Measurements from ENCODE around the gene P4HA3. TPM values are rescaled to one million over a fixed set of nuclear protein-coding genes. Genes with fewer than 3 reads are reported as not detected.
A peak's percentile ranks its signal among the peaks of the same experiment; 100 is the strongest.

The P4HA3 gene
- total and polyA plus RNA-seq, 2 experiments from 2014 or later: 0.27 TPM; not detected in 1

- Histone ChIP-seq H3K36me3 (peaks cover 49% of the 10 kb centered on the region), H3K27me3 (no peaks in the 10 kb centered on the region), H3K4me3 (no peak overlapping the region), H3K27ac (no peak overlapping the region), H3K9me3 (ENCODE audit: low read depth) (no peaks in the 10 kb centered on the region), H3K4me1 (ENCODE audit: low read depth) (peaks cover 10% of the 10 kb centered on the region)
- DNase-seq (ENCODE audit: low read depth in 1 of 2, low spot score in 1 of 2): no peak
- TF ChIP-seq, protein P1, sequence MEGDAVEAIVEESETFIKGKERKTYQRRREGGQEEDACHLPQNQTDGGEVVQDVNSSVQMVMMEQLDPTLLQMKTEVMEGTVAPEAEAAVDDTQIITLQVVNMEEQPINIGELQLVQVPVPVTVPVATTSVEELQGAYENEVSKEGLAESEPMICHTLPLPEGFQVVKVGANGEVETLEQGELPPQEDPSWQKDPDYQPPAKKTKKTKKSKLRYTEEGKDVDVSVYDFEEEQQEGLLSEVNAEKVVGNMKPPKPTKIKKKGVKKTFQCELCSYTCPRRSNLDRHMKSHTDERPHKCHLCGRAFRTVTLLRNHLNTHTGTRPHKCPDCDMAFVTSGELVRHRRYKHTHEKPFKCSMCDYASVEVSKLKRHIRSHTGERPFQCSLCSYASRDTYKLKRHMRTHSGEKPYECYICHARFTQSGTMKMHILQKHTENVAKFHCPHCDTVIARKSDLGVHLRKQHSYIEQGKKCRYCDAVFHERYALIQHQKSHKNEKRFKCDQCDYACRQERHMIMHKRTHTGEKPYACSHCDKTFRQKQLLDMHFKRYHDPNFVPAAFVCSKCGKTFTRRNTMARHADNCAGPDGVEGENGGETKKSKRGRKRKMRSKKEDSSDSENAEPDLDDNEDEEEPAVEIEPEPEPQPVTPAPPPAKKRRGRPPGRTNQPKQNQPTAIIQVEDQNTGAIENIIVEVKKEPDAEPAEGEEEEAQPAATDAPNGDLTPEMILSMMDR (IDR thresholded peaks at IDR 0.05; ENCODE audit: low read depth, low read length): no peak
Observed at GRCh38 chr11:74233683-74234082, 77.8 kb downstream of the P4HA3 start.

- no peaks in the 10 kb centered on the region for H3K27me3 ChIP-seq
- no peak overlapping the region for H3K4me3 ChIP-seq
- H3K27ac ChIP-seq: no peak overlapping the region
- peaks cover 20% of the 10 kb centered on the region for H3K4me1 ChIP-seq (ENCODE audit: low read depth)
- no peaks in the 10 kb centered on the region for H3K9me3 ChIP-seq (ENCODE audit: low read depth)
- H3K36me3 ChIP-seq: peaks cover 38% of the 10 kb centered on the region
- TF ChIP-seq, protein P1 (IDR thresholded peaks at IDR 0.05; ENCODE audit: low read depth, low read length): no peak
- DNase-seq (ENCODE audit: low read depth in 1 of 2, low spot score in 1 of 2): no peak
Observed at GRCh38 chr11:74232311-74232950, 79.0 kb downstream of the P4HA3 start.

DNA sequence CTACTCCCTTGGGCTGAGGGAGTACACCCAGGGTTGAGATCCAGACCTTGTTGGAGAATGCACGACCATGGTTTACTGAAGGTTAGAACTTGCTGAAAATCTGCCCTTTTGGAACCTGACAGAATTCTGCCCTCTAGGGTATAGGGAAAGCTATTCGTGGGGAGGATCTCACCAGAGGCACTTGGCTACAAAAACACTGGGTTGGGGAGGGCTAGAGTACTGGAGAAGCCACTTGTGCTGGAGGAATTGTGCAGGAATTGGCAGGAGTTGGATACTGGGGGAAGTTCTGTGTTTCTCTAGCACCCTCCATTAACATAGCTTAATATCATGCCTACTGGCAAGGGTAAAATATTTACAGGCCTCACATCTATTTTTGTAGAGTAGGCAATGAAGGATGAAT is 84.5 kb downstream of the P4HA3 start:
- H3K27ac ChIP-seq: peak overlapping the region; percentile 70
- no peak overlapping the region for H3K4me3 ChIP-seq
- H3K9me3 ChIP-seq (ENCODE audit: low read depth): no peaks in the 10 kb centered on the region
- TF ChIP-seq, protein P1 (IDR thresholded peaks at IDR 0.05; ENCODE audit: low read depth, low read length): no peak
- no peaks in the 10 kb centered on the region for H3K27me3 ChIP-seq
- DNase-seq (ENCODE audit: low read depth in 1 of 2, low spot score in 1 of 2): peak in 1 of 2 donors; percentile 16
- peaks cover 24% of the 10 kb centered on the region for H3K36me3 ChIP-seq
- H3K4me1 ChIP-seq (ENCODE audit: low read depth): peaks cover 20% of the 10 kb centered on the region

- peaks cover 10% of the 10 kb centered on the region for H3K36me3 ChIP-seq
- no peak overlapping the region for H3K4me3 ChIP-seq
- no peak overlapping the region for H3K27ac ChIP-seq
- no peak for DNase-seq (ENCODE audit: low read depth in 1 of 2, low spot score in 1 of 2)
- peaks cover 20% of the 10 kb centered on the region for H3K4me1 ChIP-seq (ENCODE audit: low read depth)
- TF ChIP-seq, protein P1 (IDR thresholded peaks at IDR 0.05; ENCODE audit: low read depth, low read length): no peak
- H3K27me3 ChIP-seq: no peaks in the 10 kb centered on the region
- no peaks in the 10 kb centered on the region for H3K9me3 ChIP-seq (ENCODE audit: low read depth)
Observed at GRCh38 chr11:74225565-74225964, 85.9 kb downstream of the P4HA3 start.

GRCh38 chr11:74221816-74222215 is 89.6 kb downstream of the P4HA3 start:
- Histone ChIP-seq H3K9me3 (ENCODE audit: low read depth) (no peaks in the 10 kb centered on the region), H3K4me3 (no peak overlapping the region), H3K4me1 (ENCODE audit: low read depth) (no peaks in the 10 kb centered on the region), H3K36me3 (peaks cover 6% of the 10 kb centered on the region), H3K27ac (no peak overlapping the region), H3K27me3 (no peaks in the 10 kb centered on the region)
- TF ChIP-seq, protein P1 (IDR thresholded peaks at IDR 0.05; ENCODE audit: low read depth, low read length): no peak
- peak in 1 of 2 donors; percentile 2 for DNase-seq (ENCODE audit: low read depth in 1 of 2, low spot score in 1 of 2)
